Uterus (tissue), 4 donors: ENCODE results near the gene MYCT1. TPM values are rescaled to one million over a fixed set of nuclear protein-coding genes. Genes with fewer than 3 reads are reported as not detected.

Experiments
- DNase-seq, 2 donors: peaks; one replicate each; pipeline ENCODE4 v3.0.0-alpha.2; 2019 to 2020
- H3K27ac ChIP-seq, 2 donors: fragments of 200-600 bp; sonication (generic); 1 replicate in 1 of 2; 2 replicates in 1 of 2; pipeline ENCODE4 v1.5.1; 2016 to 2018
- H3K27me3 ChIP-seq, 2 donors: fragments of 200-600 bp; sonication (generic); one replicate each; pipeline ENCODE4 v1.5.1; 2018 to 2019; ENCODE audit warnings: control low read depth in 1 of 2
- H3K36me3 ChIP-seq, 2 donors: fragments of 200-600 bp; sonication (generic); one replicate each; pipeline ENCODE4 v1.5.1; 2019; ENCODE audit warnings: control low read depth in 1 of 2
- H3K4me1 ChIP-seq, 2 donors: fragments of 200-600 bp; sonication (generic); one replicate each; pipeline ENCODE4 v1.5.1; 2018 to 2019; ENCODE audit warnings: control low read depth in 1 of 2
- H3K4me3 ChIP-seq, 2 donors: fragments of 200-600 bp; sonication (generic); 1 replicate in 1 of 2; 2 replicates in 1 of 2; pipeline ENCODE4 v1.5.1; 2018 to 2019; ENCODE audit warnings: mild to moderate bottlenecking in 1 of 2
- H3K9me3 ChIP-seq, 2 donors: fragments of 200-600 bp; sonication (generic); one replicate each; pipeline ENCODE4 v1.5.1; 2019; ENCODE audit warnings: control low read depth in 1 of 2
- POLR2A ChIP-seq, 2 donors: fragments of 450-650 bp; IDR thresholded peaks; one replicate each; pipeline ENCODE4 v1.6.1; 2016; ENCODE audit warnings: antibody characterized with exemption in 2 of 2, mild to moderate bottlenecking in 1 of 2, moderate library complexity in 1 of 2
- intact Hi-C: fragments of 100-400 bp; cut with DNase I; formaldehyde crosslinking; loops from one replicate; pipeline ENCODE4 v1.15.1; 2023; ENCODE audit warnings: low total_unique reads
- total RNA-seq, 4 donors: library from RNA; depleted of rRNA in 3 of 4; stranded (reverse); fragments of >200 nt in 3 of 4; gene quantifications; one replicate each; pipeline versions ENCODE4 v1.1.0 to v1.2.4, GENCODE V29; 2014 to 2023
- TF ChIP-seq, protein P1 (sequence below), 4 experiments: fragments of 200-600 bp in 2 of 4; fragments of 450-650 bp in 2 of 4; sonication (generic) in 2 of 4; IDR thresholded peaks; one replicate each; pipeline ENCODE4 v1.5.1; 2016 to 2019; ENCODE audit warnings: antibody characterized with exemption in 4 of 4, mild to moderate bottlenecking in 2 of 4, moderate library complexity in 1 of 4
- donor health status: DM: yes; HTN: yes; CAD: no.

Gene MYCT1
- total RNA-seq, 4 donors from 2014 or later = 10.0 to 30.3 (median 25.3) TPM

GRCh38 chr6:152771061-152771687 lies 73.5 kb downstream of the MYCT1 start:
- no peak overlapping the region for H3K27ac ChIP-seq
- no peaks in the 10 kb centered on the region for H3K9me3 ChIP-seq
- H3K36me3 ChIP-seq = no peaks in the 10 kb centered on the region
- no peak overlapping the region for H3K4me3 ChIP-seq
- TF ChIP-seq, protein P1, sequence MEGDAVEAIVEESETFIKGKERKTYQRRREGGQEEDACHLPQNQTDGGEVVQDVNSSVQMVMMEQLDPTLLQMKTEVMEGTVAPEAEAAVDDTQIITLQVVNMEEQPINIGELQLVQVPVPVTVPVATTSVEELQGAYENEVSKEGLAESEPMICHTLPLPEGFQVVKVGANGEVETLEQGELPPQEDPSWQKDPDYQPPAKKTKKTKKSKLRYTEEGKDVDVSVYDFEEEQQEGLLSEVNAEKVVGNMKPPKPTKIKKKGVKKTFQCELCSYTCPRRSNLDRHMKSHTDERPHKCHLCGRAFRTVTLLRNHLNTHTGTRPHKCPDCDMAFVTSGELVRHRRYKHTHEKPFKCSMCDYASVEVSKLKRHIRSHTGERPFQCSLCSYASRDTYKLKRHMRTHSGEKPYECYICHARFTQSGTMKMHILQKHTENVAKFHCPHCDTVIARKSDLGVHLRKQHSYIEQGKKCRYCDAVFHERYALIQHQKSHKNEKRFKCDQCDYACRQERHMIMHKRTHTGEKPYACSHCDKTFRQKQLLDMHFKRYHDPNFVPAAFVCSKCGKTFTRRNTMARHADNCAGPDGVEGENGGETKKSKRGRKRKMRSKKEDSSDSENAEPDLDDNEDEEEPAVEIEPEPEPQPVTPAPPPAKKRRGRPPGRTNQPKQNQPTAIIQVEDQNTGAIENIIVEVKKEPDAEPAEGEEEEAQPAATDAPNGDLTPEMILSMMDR (IDR thresholded peaks at IDR 0.05) = no peak
- no peak for TF ChIP-seq POLR2A (IDR thresholded peaks at IDR 0.05)
- no peaks in the 10 kb centered on the region for H3K27me3 ChIP-seq
- intact Hi-C loops = no loop called here
- no peaks in the 10 kb centered on the region for H3K4me1 ChIP-seq
- no peak for DNase-seq

Other genes starting within 250 kb of the MYCT1 start
- gene SYNE1, start 60.5 kb upstream of the MYCT1 start, total RNA-seq = 100 to 1,000 TPM; 134 to 339 (median 181) TPM
- 1 to 10 TPM in 2 of 4 donors, under 1 TPM in 2; 0.59 to 1.4 (median 1.0) TPM for gene VIP, start 52.9 kb downstream of the MYCT1 start, total RNA-seq